HFFc6 (cell line): ENCODE data around the gene EVI5. TPM values are rescaled to one million over a fixed set of nuclear protein-coding genes. Genes with fewer than 3 reads are reported as not detected.
"Not testable (repeated sequence)": the region's sequence is repeated elsewhere in the genome, so short reads cannot be mapped to it uniquely, and the experiment has no call there.

Source experiments
- DNase-seq: peaks from one replicate; pipeline ENCODE4 v3.0.0-alpha.2; 2018
- H3K27ac Mint-ChIP-seq: 2 replicates; pipeline ENCODE4 v1.8.0; 2020; ENCODE audit warnings: mild to moderate bottlenecking, mixed read lengths
- H3K27me3 Mint-ChIP-seq: 2 replicates; pipeline ENCODE4 v1.8.0; 2021; ENCODE audit warnings: mild to moderate bottlenecking, moderate library complexity, mixed read lengths; ENCODE audit not compliant: insufficient read depth
- H3K36me3 Mint-ChIP-seq: 2 replicates; pipeline ENCODE4 v1.8.0; 2021; ENCODE audit warnings: low read depth, mixed read lengths
- H3K4me1 Mint-ChIP-seq: 2 replicates; pipeline ENCODE4 v1.8.0; 2020; ENCODE audit warnings: low read depth, mixed read lengths
- H3K4me3 Mint-ChIP-seq: 2 replicates; pipeline ENCODE4 v1.8.0; 2020; ENCODE audit warnings: mild to moderate bottlenecking, moderate library complexity, mixed read lengths
- H3K9me3 Mint-ChIP-seq: 2 replicates; pipeline ENCODE4 v1.8.0; 2020; ENCODE audit warnings: mild to moderate bottlenecking, mixed read lengths
- CTCF ChIP-seq: fragments of 200-600 bp; sonication (generic); IDR thresholded peaks from 2 replicates; pipeline ENCODE4 v1.5.0; 2021; ENCODE audit warnings: antibody characterized with exemption, mild to moderate bottlenecking
- total RNA-seq, 6 experiments: library from RNA; stranded (reverse); fragmentation: NEBNext Ultra II Directional; extraction: Animal tissue kit (Norgen Biotek cat#: 25700); gene quantifications; 2 replicates in 1 of 6; 3 replicates in 5 of 6; pipeline ENCODE4 v1.2.3, GENCODE V29; 2021

Gene EVI5
- total RNA-seq, 6 experiments from 2014 or later = 31.7 to 43.7 (median 34.0) TPM

- Mint-ChIP-seq H3K4me3 (no peak overlapping the region), H3K36me3 (no peaks in the 10 kb centered on the region), H3K4me1 (peaks cover 53% of the 10 kb centered on the region), H3K27me3 (no peaks in the 10 kb centered on the region; the same call in none of the 2 replicates), H3K27ac (no peak overlapping the region), H3K9me3 (no peaks in the 10 kb centered on the region)
- peak; percentile 69 for DNase-seq
- TF ChIP-seq CTCF = peak; percentile 87
Observed at GRCh38 chr1:92749024-92749634, 35.8 kb downstream of the EVI5 start.

DNA sequence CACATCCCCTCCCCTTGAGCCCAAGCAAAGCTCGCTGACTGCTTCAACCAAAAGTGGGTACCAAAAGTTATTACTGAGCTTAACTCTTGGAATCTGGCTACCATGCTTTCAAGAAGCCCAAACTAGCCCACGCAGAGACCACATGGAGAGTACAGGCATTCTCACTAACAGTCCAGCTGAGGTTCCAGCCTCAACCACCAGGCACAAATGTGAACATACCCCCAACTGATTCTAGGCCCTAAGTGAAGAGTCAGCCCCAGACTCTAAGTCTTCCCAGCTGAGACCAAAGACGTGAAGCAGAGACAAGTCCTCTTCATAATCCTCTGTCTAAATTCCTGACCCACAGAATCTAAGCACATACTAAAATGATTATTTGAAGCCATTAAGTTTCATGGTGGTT is 36.8 kb downstream of the EVI5 start:
- Mint-ChIP-seq H3K27ac (no peak overlapping the region), H3K4me3 (no peak overlapping the region), H3K27me3 (no peaks in the 10 kb centered on the region; the same call in none of the 2 replicates), H3K36me3 (no peaks in the 10 kb centered on the region), H3K9me3 (no peaks in the 10 kb centered on the region), H3K4me1 (peaks cover 43% of the 10 kb centered on the region)
- TF ChIP-seq CTCF = no peak; the same call in 1 of the 2 replicates
- no peak for DNase-seq

DNA sequence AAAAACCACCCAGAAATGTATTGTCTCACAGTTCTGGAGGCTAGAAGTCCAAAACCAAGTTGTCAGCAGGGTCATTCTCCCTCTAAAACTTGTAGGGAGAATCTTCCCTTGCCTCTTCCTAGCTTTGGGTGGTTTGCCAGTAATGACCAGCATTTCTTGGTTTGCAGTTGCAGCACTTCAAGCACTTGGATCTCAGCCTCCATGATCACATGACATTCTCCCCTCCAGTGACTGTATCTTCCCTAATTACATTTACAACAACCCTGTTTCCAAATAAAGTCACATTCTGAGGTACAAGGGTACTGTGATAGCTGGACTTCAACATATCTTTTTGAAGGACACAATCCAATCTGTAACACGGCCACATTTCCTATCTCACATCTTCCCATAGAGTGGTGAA is 37.2 kb downstream of the EVI5 start:
- Mint-ChIP-seq H3K4me3 (no peak overlapping the region), H3K27ac (no peak overlapping the region), H3K9me3 (no peaks in the 10 kb centered on the region), H3K4me1 (peaks cover 39% of the 10 kb centered on the region), H3K36me3 (no peaks in the 10 kb centered on the region), H3K27me3 (no peaks in the 10 kb centered on the region; the same call in 1 of the 2 replicates)
- no peak for DNase-seq
- no peak for TF ChIP-seq CTCF

- not testable (repeated sequence) for H3K9me3 Mint-ChIP-seq, H3K27ac Mint-ChIP-seq, H3K36me3 Mint-ChIP-seq, H3K4me3 Mint-ChIP-seq, H3K27me3 Mint-ChIP-seq, DNase-seq
- H3K4me1 Mint-ChIP-seq = peaks cover 24% of the 10 kb centered on the region
Observed at GRCh38 chr1:92746255-92746654, 38.7 kb downstream of the EVI5 start.

GRCh38 chr1:92743221-92743620 is 41.7 kb downstream of the EVI5 start:
- no peaks in the 10 kb centered on the region for H3K9me3 Mint-ChIP-seq
- TF ChIP-seq CTCF = no peak

GRCh38 chr1:92739669-92740524 is 45.0 kb downstream of the EVI5 start:
- TF ChIP-seq CTCF = no peak
- Mint-ChIP-seq H3K36me3 (peaks cover 6% of the 10 kb centered on the region; the same call in 1 of the 2 replicates), H3K9me3 (no peaks in the 10 kb centered on the region), H3K27me3 (peaks cover 2% of the 10 kb centered on the region; the same call in 1 of the 2 replicates), H3K4me1 (0 out of 2 replicates have a peak, but pooled peaks cover 5% of the 10 kb centered on the region), H3K4me3 (no peak overlapping the region), H3K27ac (no peak overlapping the region)
- no peak for DNase-seq

More at GRCh38 chr1:92743221-92743620, 41.7 kb downstream of the EVI5 start:
- Mint-ChIP-seq H3K4me1 (peaks cover 12% of the 10 kb centered on the region), H3K4me3 (no peak overlapping the region), H3K36me3 (no peaks in the 10 kb centered on the region), H3K27me3 (peaks cover 2% of the 10 kb centered on the region; the same call in 1 of the 2 replicates), H3K27ac (no peak overlapping the region)
- DNase-seq = no peak
